GM12892 (cell line): ENCODE results near the gene DDO.

Experiments
- POLR2A ChIP-seq: IDR thresholded peaks from 2 replicates; pipeline ENCODE4 v1.6.1; 2011; ENCODE audit warnings: low read depth, low read length, control low read depth
- POLR2AphosphoS5 ChIP-seq: IDR thresholded peaks from 2 replicates; pipeline ENCODE4 v1.6.1; 2011; ENCODE audit warnings: low read depth, low read length, control low read depth

DNA sequence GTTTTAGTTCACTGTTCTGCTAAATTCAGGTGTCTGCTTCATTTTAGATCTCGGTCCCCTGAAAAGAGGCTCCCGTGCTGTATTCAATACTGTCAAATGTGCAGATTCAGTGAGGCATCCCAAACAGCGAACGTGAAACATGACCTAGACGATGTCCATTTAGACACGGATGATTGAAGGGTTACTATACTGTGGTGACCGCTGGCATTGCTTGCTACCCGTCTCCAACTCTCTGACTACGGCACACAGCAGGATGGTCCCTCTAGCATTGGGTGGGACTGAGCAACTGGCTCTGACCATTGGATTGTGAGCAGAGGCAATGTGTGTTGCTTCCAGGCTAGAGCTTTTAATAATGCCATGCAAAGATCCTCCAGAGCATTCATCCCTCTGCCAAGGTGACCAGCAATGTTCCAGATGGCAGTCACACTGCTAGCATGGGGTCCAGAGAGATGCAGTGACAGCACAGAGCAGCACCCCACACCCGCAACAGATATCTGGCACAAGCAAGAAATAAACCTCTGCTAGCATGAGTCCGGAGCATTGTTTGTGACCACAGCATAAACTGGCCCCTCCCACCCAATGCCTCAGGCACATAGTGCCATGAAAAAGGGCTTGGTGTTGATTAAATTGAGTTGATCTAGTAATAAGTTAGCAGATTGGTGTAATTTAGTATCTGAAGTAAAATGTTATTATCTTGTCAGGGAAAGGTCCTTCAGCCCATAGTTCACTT lies 66.2 kb downstream of the DDO start:
- TF ChIP-seq POLR2AphosphoS5 (no peak), POLR2A (no peak)
